Measurements from ENCODE around the gene ZCCHC14. TPM values are rescaled to one million over a fixed set of nuclear protein-coding genes. Genes with fewer than 3 reads are reported as not detected.
"Not testable (repeated sequence)": the region's sequence is repeated elsewhere in the genome, so short reads cannot be mapped to it uniquely, and the experiment has no call there.

Gene ZCCHC14
- total RNA-seq, 2 donors from 2014 or later = 33.0 to 45.6 TPM

DNA sequence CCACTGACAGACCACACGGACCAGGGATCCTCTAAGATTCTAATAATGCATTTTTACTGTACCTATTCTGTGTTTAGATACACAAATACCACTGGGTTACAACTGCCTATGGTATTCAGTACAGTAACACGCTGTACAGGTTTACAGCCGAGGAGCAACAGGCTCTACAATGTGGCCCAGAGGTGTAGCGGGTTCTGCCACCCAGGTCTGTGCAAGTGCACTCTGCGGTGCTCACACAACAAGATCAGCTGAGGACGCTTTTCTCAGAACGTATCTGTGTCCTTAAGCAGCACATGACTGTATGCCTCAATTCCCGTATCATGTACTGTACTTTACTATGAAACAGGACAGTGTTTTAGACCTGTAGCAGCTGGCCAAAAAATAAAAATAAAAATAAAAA is 6.5 kb downstream of the ZCCHC14 start:
- ATAC-seq (ENCODE audit: insufficient number of reproducible peaks, low FRiP score, low read depth) (no peak), DNase-seq (ENCODE audit: low spot score) (no peak)
- no peaks in the 10 kb centered on the region for H3K27me3 ChIP-seq (replicated peaks; ENCODE audit: insufficient read depth)
- no peak overlapping the region for H3K27ac ChIP-seq
- H3K4me3 ChIP-seq = no peak overlapping the region
- H3K4me1 ChIP-seq (ENCODE audit: control insufficient read depth in 1 of 2, low read depth in 2 of 2) = peaks cover 51 to 87% of the 10 kb centered on the region in 2 donors
- TF ChIP-seq, protein P1, sequence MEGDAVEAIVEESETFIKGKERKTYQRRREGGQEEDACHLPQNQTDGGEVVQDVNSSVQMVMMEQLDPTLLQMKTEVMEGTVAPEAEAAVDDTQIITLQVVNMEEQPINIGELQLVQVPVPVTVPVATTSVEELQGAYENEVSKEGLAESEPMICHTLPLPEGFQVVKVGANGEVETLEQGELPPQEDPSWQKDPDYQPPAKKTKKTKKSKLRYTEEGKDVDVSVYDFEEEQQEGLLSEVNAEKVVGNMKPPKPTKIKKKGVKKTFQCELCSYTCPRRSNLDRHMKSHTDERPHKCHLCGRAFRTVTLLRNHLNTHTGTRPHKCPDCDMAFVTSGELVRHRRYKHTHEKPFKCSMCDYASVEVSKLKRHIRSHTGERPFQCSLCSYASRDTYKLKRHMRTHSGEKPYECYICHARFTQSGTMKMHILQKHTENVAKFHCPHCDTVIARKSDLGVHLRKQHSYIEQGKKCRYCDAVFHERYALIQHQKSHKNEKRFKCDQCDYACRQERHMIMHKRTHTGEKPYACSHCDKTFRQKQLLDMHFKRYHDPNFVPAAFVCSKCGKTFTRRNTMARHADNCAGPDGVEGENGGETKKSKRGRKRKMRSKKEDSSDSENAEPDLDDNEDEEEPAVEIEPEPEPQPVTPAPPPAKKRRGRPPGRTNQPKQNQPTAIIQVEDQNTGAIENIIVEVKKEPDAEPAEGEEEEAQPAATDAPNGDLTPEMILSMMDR (IDR thresholded peaks at IDR 0.05) = no peak
- H3K36me3 ChIP-seq = no peaks in the 10 kb centered on the region
- H3K9me3 ChIP-seq = no peaks in the 10 kb centered on the region

DNA sequence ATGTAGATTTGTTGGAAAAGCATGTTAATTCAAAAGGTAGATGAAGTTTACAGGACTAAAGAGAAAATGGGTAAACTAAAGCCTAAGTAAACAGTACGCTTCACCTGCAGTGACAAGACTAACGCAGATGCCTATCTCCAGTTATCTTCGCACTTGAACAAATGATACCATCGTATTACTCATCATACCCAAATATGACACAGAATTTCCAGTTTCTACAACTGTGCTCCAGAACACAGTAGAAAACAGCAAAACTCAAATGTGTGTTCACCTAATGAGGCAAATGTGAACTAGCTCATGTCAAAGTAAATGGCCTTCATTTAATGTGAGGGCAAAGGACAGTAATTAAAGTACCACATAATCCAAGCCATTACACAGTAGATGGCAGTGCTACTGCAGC is 7.0 kb downstream of the ZCCHC14 start:
- H3K4me3 ChIP-seq; H3K27me3 ChIP-seq (replicated peaks; ENCODE audit: insufficient read depth); H3K9me3 ChIP-seq; H3K36me3 ChIP-seq; ATAC-seq (ENCODE audit: insufficient number of reproducible peaks, low FRiP score, low read depth); DNase-seq (ENCODE audit: low spot score): not testable (repeated sequence)
- Histone ChIP-seq H3K27ac (peak overlapping the region in 1 of 2 donors; percentile 17), H3K4me1 (ENCODE audit: control insufficient read depth in 1 of 2, low read depth in 2 of 2) (peaks cover 47 to 82% of the 10 kb centered on the region in 2 donors)

DNA sequence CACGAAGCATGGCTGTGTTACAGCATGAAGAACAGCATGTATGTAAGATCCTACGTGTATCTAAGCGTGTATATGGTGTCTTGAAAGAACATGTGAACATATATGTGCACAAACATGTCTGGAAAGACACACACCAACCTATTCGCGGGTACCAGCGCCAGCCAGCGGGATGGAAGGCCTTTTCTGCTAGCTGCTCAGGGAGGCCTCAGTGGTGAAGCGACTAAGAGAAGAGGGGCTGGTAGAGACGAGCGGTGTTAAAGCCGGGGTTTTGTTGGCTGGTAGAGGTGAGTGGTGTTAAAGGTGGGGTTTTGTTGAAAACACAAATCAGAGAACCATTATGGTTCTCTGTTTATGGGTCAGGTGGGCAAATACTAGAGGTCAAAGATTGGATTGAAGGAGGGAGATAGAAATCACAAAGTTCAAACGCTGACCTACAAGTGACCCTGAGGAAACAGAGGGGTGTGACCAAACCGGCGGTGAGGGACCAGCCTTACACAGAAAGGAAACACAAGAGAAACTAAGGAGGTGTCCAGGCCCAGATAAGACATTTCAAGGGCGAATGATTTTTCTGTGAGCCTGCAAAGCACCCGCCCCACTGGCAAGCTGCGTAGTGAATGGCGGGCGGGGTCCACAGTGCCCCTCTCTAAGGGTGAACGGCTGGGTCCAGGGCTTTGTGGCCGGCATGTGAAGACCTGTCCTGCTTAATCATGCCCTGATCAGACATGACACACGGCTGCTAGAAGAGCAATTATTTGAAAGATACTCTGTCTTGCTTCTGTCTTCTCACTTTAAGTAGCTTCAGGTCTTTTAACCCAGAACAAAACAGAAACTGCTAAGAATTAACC is 8.1 kb downstream of the ZCCHC14 start:
- ATAC-seq (ENCODE audit: insufficient number of reproducible peaks, low FRiP score, low read depth) (no peak), DNase-seq (ENCODE audit: low spot score) (no peak)
- peak overlapping the region; percentile 17 for H3K27ac ChIP-seq
- no peaks in the 10 kb centered on the region for H3K36me3 ChIP-seq
- no peaks in the 10 kb centered on the region for H3K27me3 ChIP-seq (replicated peaks; ENCODE audit: insufficient read depth)
- H3K9me3 ChIP-seq = no peaks in the 10 kb centered on the region
- TF ChIP-seq, protein P1 (IDR thresholded peaks at IDR 0.05) = no peak
- peaks cover 45 to 72% of the 10 kb centered on the region in 2 donors for H3K4me1 ChIP-seq (ENCODE audit: control insufficient read depth in 1 of 2, low read depth in 2 of 2)
- H3K4me3 ChIP-seq = no peak overlapping the region

GRCh38 chr16:87483481-87483880 is 9.3 kb downstream of the ZCCHC14 start:
- DNase-seq (ENCODE audit: low spot score) (no peak), ATAC-seq (ENCODE audit: insufficient number of reproducible peaks, low FRiP score, low read depth) (no peak)
- TF ChIP-seq, protein P1 (IDR thresholded peaks at IDR 0.05) = no peak
- Histone ChIP-seq H3K9me3 (no peaks in the 10 kb centered on the region), H3K4me1 (ENCODE audit: control insufficient read depth in 1 of 2, low read depth in 2 of 2) (peaks cover 36 to 60% of the 10 kb centered on the region in 2 donors), H3K4me3 (no peak overlapping the region), H3K27ac (no peak overlapping the region), H3K27me3 (replicated peaks; ENCODE audit: insufficient read depth) (no peaks in the 10 kb centered on the region), H3K36me3 (no peaks in the 10 kb centered on the region)

- H3K9me3 ChIP-seq; H3K36me3 ChIP-seq; H3K27ac ChIP-seq; DNase-seq (ENCODE audit: low spot score); ATAC-seq (ENCODE audit: insufficient number of reproducible peaks, low FRiP score, low read depth); H3K4me3 ChIP-seq; H3K27me3 ChIP-seq (replicated peaks; ENCODE audit: insufficient read depth): not testable (repeated sequence)
- H3K4me1 ChIP-seq (ENCODE audit: control insufficient read depth in 1 of 2, low read depth in 2 of 2) = peaks cover 28 to 59% of the 10 kb centered on the region in 2 donors
These were observed 10.2 kb downstream of the ZCCHC14 start for GRCh38 chr16:87482670-87483069.

- ATAC-seq (ENCODE audit: insufficient number of reproducible peaks, low FRiP score, low read depth) (no peak), DNase-seq (ENCODE audit: low spot score) (no peak)
- H3K27ac ChIP-seq = no peak overlapping the region
- TF ChIP-seq, protein P1 (IDR thresholded peaks at IDR 0.05) = no peak
- H3K27me3 ChIP-seq (replicated peaks; ENCODE audit: insufficient read depth) = no peaks in the 10 kb centered on the region
- H3K4me3 ChIP-seq = no peak overlapping the region
- H3K36me3 ChIP-seq = no peaks in the 10 kb centered on the region
- H3K9me3 ChIP-seq = no peaks in the 10 kb centered on the region
- H3K4me1 ChIP-seq (ENCODE audit: control insufficient read depth in 1 of 2, low read depth in 2 of 2) = peaks cover 26 to 59% of the 10 kb centered on the region in 2 donors
These were observed 10.6 kb downstream of the ZCCHC14 start for GRCh38 chr16:87482266-87482665.

GRCh38 chr16:87481711-87482110 is 11.1 kb downstream of the ZCCHC14 start:
- not testable (repeated sequence) for H3K4me3 ChIP-seq; H3K27me3 ChIP-seq (replicated peaks; ENCODE audit: insufficient read depth); H3K36me3 ChIP-seq; ATAC-seq (ENCODE audit: insufficient number of reproducible peaks, low FRiP score, low read depth); DNase-seq (ENCODE audit: low spot score); H3K9me3 ChIP-seq
- H3K27ac ChIP-seq = peak overlapping the region in 1 of 2 donors; percentile 5
- H3K4me1 ChIP-seq (ENCODE audit: control insufficient read depth in 1 of 2, low read depth in 2 of 2) = peaks cover 20 to 58% of the 10 kb centered on the region in 2 donors

- Histone ChIP-seq H3K4me3 (peak overlapping the region; percentile 11), H3K27ac (peak overlapping the region in 1 of 2 donors; percentile 52), H3K4me1 (ENCODE audit: control insufficient read depth in 1 of 2, low read depth in 2 of 2) (peaks cover 8 to 44% of the 10 kb centered on the region in 2 donors)
- ATAC-seq (ENCODE audit: insufficient number of reproducible peaks, low FRiP score, low read depth) = peak; percentile 63
- not testable (repeated sequence) for H3K9me3 ChIP-seq; DNase-seq (ENCODE audit: low spot score); H3K27me3 ChIP-seq (replicated peaks; ENCODE audit: insufficient read depth); H3K36me3 ChIP-seq
These were observed 15.4 kb downstream of the ZCCHC14 start for GRCh38 chr16:87477209-87477981.
